Astrocyte (in vitro differentiated cells and primary cell): ENCODE results near the gene CCDC3.

Experiments
- CTCF ChIP-seq: IDR thresholded peaks from 2 replicates; pipeline ENCODE4 v1.5.1; 2011; ENCODE audit warnings: low read depth, mild to moderate bottlenecking, inconsistent platforms, low read length, moderate library complexity; ENCODE audit not compliant: insufficient read depth
- EZH2 ChIP-seq: IDR thresholded peaks from 2 replicates; pipeline ENCODE4 v1.6.1; 2012; ENCODE audit warnings: mild to moderate bottlenecking, low read length, inconsistent platforms; ENCODE audit not compliant: insufficient read depth

GRCh38 chr10:13018171-13018570 lies 16.7 kb upstream of the CCDC3 start:
- TF ChIP-seq CTCF (no peak), EZH2 (no peak)
